ENCODE data around the gene PAFAH1B1.
"Not testable (repeated sequence)": the region's sequence is repeated elsewhere in the genome, so short reads cannot be mapped to it uniquely, and the experiment has no call there.

The PAFAH1B1 gene

GRCh38 chr17:2656283-2656682 is 62.8 kb downstream of the PAFAH1B1 start:
- no CpG with 5 or more reads among the region's 1 CpG for WGBS

GRCh38 chr17:2659337-2659736 is 65.9 kb downstream of the PAFAH1B1 start:
- not testable (repeated sequence) for H3K18ac ChIP-seq (ENCODE audit: low read depth in 1 of 2, low read length in 2 of 2); H3K27me3 ChIP-seq (ENCODE audit: control insufficient read depth in 1 of 2, insufficient read depth in 1 of 2, low read length in 2 of 2); H3K36me3 ChIP-seq (ENCODE audit: control insufficient read depth in 1 of 2, insufficient read depth in 2 of 2, low read depth in 1 of 2, low read length in 2 of 2); H3K79me1 ChIP-seq (replicated peaks; ENCODE audit: low read length, poor library complexity, severe bottlenecking); H2BK5ac ChIP-seq (ENCODE audit: low read depth, low read length, poor library complexity, severe bottlenecking); H3K9me3 ChIP-seq (ENCODE audit: control insufficient read depth, low read length); H2AK5ac ChIP-seq (ENCODE audit: low read length, severe bottlenecking); H4K91ac ChIP-seq (ENCODE audit: low read length); H2BK120ac ChIP-seq (ENCODE audit: low read depth, low read length); H4K8ac ChIP-seq (ENCODE audit: low read length); H3K4me3 ChIP-seq (ENCODE audit: insufficient read depth in 1 of 2, low read depth in 1 of 2, low read length in 2 of 2); H3K4me2 ChIP-seq (ENCODE audit: low read length, poor library complexity, severe bottlenecking); H3K4ac ChIP-seq (ENCODE audit: low read depth in 1 of 2, low read length in 2 of 2); H3K4me1 ChIP-seq (ENCODE audit: control insufficient read depth, insufficient read depth, low read depth, low read length); H3K27ac ChIP-seq (ENCODE audit: low read length, poor library complexity, severe bottlenecking); H2BK12ac ChIP-seq (ENCODE audit: low read length in 2 of 2); H2BK15ac ChIP-seq (ENCODE audit: low read depth, poor library complexity, severe bottlenecking); H3K23ac ChIP-seq (ENCODE audit: low read length in 2 of 2); H3K14ac ChIP-seq (ENCODE audit: low read length in 2 of 2); H2AFZ ChIP-seq (ENCODE audit: low read depth, low read length)
- WGBS, result 49% methylated on average over 7 of the region's 8 CpGs
- DNase-seq, result peak; percentile 67
- peak overlapping the region; percentile 35 for H3K9ac ChIP-seq (ENCODE audit: low read length)

More at GRCh38 chr17:2656283-2656682, 62.8 kb downstream of the PAFAH1B1 start:
- Histone ChIP-seq H2BK12ac (ENCODE audit: low read length in 2 of 2) (no peak overlapping the region), H2AK5ac (ENCODE audit: low read length, severe bottlenecking) (no peak overlapping the region), H2AFZ (ENCODE audit: low read depth, low read length) (no peak overlapping the region), H3K27me3 (ENCODE audit: control insufficient read depth in 1 of 2, insufficient read depth in 1 of 2, low read length in 2 of 2) (no peaks in the 10 kb centered on the region), H3K14ac (ENCODE audit: low read length in 2 of 2) (no peak overlapping the region), H3K36me3 (ENCODE audit: control insufficient read depth in 1 of 2, insufficient read depth in 2 of 2, low read depth in 1 of 2, low read length in 2 of 2) (peaks cover 7 to 16% of the 10 kb centered on the region in 2 experiments), H3K9ac (ENCODE audit: low read length) (no peak overlapping the region), H3K27ac (ENCODE audit: low read length, poor library complexity, severe bottlenecking) (no peak overlapping the region), H3K23ac (ENCODE audit: low read length in 2 of 2) (no peak overlapping the region), H2BK15ac (ENCODE audit: low read depth, poor library complexity, severe bottlenecking) (no peak overlapping the region), H4K91ac (ENCODE audit: low read length) (no peak overlapping the region), H3K79me1 (replicated peaks; ENCODE audit: low read length, poor library complexity, severe bottlenecking) (no peaks in the 10 kb centered on the region), H4K8ac (ENCODE audit: low read length) (no peak overlapping the region), H3K9me3 (ENCODE audit: control insufficient read depth, low read length) (no peaks in the 10 kb centered on the region), H3K4me3 (ENCODE audit: insufficient read depth in 1 of 2, low read depth in 1 of 2, low read length in 2 of 2) (no peak overlapping the region), H3K4ac (ENCODE audit: low read depth in 1 of 2, low read length in 2 of 2) (no peak overlapping the region), H2BK120ac (ENCODE audit: low read depth, low read length) (no peak overlapping the region), H2BK5ac (ENCODE audit: low read depth, low read length, poor library complexity, severe bottlenecking) (no peak overlapping the region), H3K18ac (ENCODE audit: low read depth in 1 of 2, low read length in 2 of 2) (no peak overlapping the region), H3K4me1 (ENCODE audit: control insufficient read depth, insufficient read depth, low read depth, low read length) (peaks cover 5% of the 10 kb centered on the region), H3K4me2 (ENCODE audit: low read length, poor library complexity, severe bottlenecking) (no peak overlapping the region)
- DNase-seq, result no peak

DNA sequence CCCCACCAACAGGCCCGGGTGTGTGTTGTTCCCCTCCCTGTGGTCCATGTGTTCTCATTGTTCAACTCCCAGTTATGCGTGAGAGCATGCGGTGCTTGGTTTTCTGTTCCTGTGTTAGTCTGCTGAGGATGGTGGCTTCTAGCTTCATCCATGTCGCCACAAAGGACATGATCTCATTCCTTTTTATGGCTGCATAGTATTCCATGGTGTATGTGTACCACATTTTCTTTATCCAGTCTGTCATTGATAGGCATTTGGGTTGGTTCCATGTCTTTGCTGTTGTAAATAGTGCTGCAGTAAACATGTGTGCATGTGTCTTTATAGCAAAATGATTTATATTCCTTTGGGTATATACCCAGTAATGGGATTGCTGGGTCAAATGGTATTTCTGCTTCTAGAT is 67.0 kb downstream of the PAFAH1B1 start:
- not testable (repeated sequence) for H3K23ac ChIP-seq (ENCODE audit: low read length in 2 of 2); H4K8ac ChIP-seq (ENCODE audit: low read length); H2AFZ ChIP-seq (ENCODE audit: low read depth, low read length); H3K27ac ChIP-seq (ENCODE audit: low read length, poor library complexity, severe bottlenecking); H3K18ac ChIP-seq (ENCODE audit: low read depth in 1 of 2, low read length in 2 of 2); H2BK5ac ChIP-seq (ENCODE audit: low read depth, low read length, poor library complexity, severe bottlenecking); H2BK120ac ChIP-seq (ENCODE audit: low read depth, low read length); H3K4me2 ChIP-seq (ENCODE audit: low read length, poor library complexity, severe bottlenecking); H3K36me3 ChIP-seq (ENCODE audit: control insufficient read depth in 1 of 2, insufficient read depth in 2 of 2, low read depth in 1 of 2, low read length in 2 of 2); H4K91ac ChIP-seq (ENCODE audit: low read length); H3K27me3 ChIP-seq (ENCODE audit: control insufficient read depth in 1 of 2, insufficient read depth in 1 of 2, low read length in 2 of 2); H3K4me3 ChIP-seq (ENCODE audit: insufficient read depth in 1 of 2, low read depth in 1 of 2, low read length in 2 of 2); H2AK5ac ChIP-seq (ENCODE audit: low read length, severe bottlenecking); H3K4me1 ChIP-seq (ENCODE audit: control insufficient read depth, insufficient read depth, low read depth, low read length); H3K4ac ChIP-seq (ENCODE audit: low read depth in 1 of 2, low read length in 2 of 2); H3K14ac ChIP-seq (ENCODE audit: low read length in 2 of 2); DNase-seq; H3K79me1 ChIP-seq (replicated peaks; ENCODE audit: low read length, poor library complexity, severe bottlenecking); H3K9ac ChIP-seq (ENCODE audit: low read length); H3K9me3 ChIP-seq (ENCODE audit: control insufficient read depth, low read length); H2BK12ac ChIP-seq (ENCODE audit: low read length in 2 of 2); H2BK15ac ChIP-seq (ENCODE audit: low read depth, poor library complexity, severe bottlenecking)
- 100% methylated on average over 4 of the region's 4 CpGs for WGBS

DNA sequence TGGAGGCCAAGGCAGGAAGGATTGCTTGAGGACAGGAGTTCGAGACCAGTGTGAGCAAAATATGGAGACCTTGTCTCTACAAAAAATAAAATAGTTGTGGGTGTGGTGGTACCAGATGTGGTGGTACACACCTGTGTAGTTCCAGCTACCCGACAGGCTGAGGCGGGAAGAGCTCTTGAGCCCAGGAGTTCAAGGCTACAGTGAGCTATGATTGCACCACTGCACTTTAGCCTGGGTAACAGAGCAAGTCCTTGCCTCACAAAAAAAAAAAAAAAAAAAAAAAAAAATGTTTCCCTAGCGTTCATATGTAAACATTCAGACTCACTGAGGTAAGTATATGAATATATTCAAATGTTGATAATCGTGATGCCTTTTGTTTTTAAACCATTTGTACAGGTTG is 78.6 kb downstream of the PAFAH1B1 start:
- 100% methylated on average over 4 of the region's 5 CpGs for WGBS
- no peak for DNase-seq

More for the DNA sequence above, 78.6 kb downstream of the PAFAH1B1 start:
- no peak overlapping the region for H3K4me2 ChIP-seq (ENCODE audit: low read length, poor library complexity, severe bottlenecking)
- no peak overlapping the region for H2BK15ac ChIP-seq (ENCODE audit: low read depth, poor library complexity, severe bottlenecking)
- no peak overlapping the region for H2BK5ac ChIP-seq (ENCODE audit: low read depth, low read length, poor library complexity, severe bottlenecking)
- no peaks in the 10 kb centered on the region for H3K4me1 ChIP-seq (ENCODE audit: control insufficient read depth, insufficient read depth, low read depth, low read length)
- no peak overlapping the region for H2BK12ac ChIP-seq (ENCODE audit: low read length in 2 of 2)
- no peak overlapping the region for H2BK120ac ChIP-seq (ENCODE audit: low read depth, low read length)
- H2AFZ ChIP-seq (ENCODE audit: low read depth, low read length), result no peak overlapping the region
- H3K36me3 ChIP-seq (ENCODE audit: control insufficient read depth in 1 of 2, insufficient read depth in 2 of 2, low read depth in 1 of 2, low read length in 2 of 2), result peaks cover 33 to 89% of the 10 kb centered on the region in 2 experiments
- no peaks in the 10 kb centered on the region for H3K27me3 ChIP-seq (ENCODE audit: control insufficient read depth in 1 of 2, insufficient read depth in 1 of 2, low read length in 2 of 2)
- peaks cover 8% of the 10 kb centered on the region for H3K79me1 ChIP-seq (replicated peaks; ENCODE audit: low read length, poor library complexity, severe bottlenecking)
- H3K9ac ChIP-seq (ENCODE audit: low read length), result no peak overlapping the region
- no peak overlapping the region for H3K14ac ChIP-seq (ENCODE audit: low read length in 2 of 2)
- no peak overlapping the region for H3K4me3 ChIP-seq (ENCODE audit: insufficient read depth in 1 of 2, low read depth in 1 of 2, low read length in 2 of 2)
- no peak overlapping the region for H3K23ac ChIP-seq (ENCODE audit: low read length in 2 of 2)
- no peak overlapping the region for H3K4ac ChIP-seq (ENCODE audit: low read depth in 1 of 2, low read length in 2 of 2)
- H3K27ac ChIP-seq (ENCODE audit: low read length, poor library complexity, severe bottlenecking), result no peak overlapping the region
- no peak overlapping the region for H4K91ac ChIP-seq (ENCODE audit: low read length)
- no peaks in the 10 kb centered on the region for H3K9me3 ChIP-seq (ENCODE audit: control insufficient read depth, low read length)
- no peak overlapping the region for H2AK5ac ChIP-seq (ENCODE audit: low read length, severe bottlenecking)
- no peak overlapping the region for H4K8ac ChIP-seq (ENCODE audit: low read length)
- H3K18ac ChIP-seq (ENCODE audit: low read depth in 1 of 2, low read length in 2 of 2), result no peak overlapping the region

Data from mesenchymal stem cell (in vitro differentiated cells and primary cell).